RWPE1 (cell line): Measurements from ENCODE around the gene IFIT3.

Experiments
- CTCF ChIA-PET: fragments of 350-600 bp; sonication (Branson Sonifier 250); formaldehyde crosslinking; extraction: SDS; loops from one replicate; lab custom pipeline; 2021; lab: Yijun Ruan, JAX
- POLR2A ChIA-PET: fragments of 400-600 bp; formaldehyde crosslinking; extraction: SDS; loops from one replicate; lab custom pipeline; 2020; ENCODE audit warnings: antibody characterized with exemption; ENCODE audit not compliant: low non-redundant PET; lab: Yijun Ruan, JAX
- DNase-seq: peaks from one replicate; pipeline ENCODE4 v3.0.0; 2012; ENCODE audit warnings: low spot score
- H3K27ac ChIP-seq: fragments of 450-650 bp; 2 replicates; pipeline ENCODE4 v1.5.1; 2017
- CTCF ChIP-seq: fragments of 450-650 bp; conservative IDR thresholded peaks from 2 replicates; pipeline ENCODE4 v1.5.1; 2017; ENCODE audit warnings: low read depth, mild to moderate bottlenecking

The IFIT3 gene

GRCh38 chr10:89371079-89371478, 43.3 kb downstream of the IFIT3 start:
- TF ChIP-seq CTCF, result no peak
- no peak for DNase-seq
- no peak overlapping the region for H3K27ac ChIP-seq
- ChIA-PET CTCF (interaction anchor here (0.7 kb wide), 1 partner anchor 448 kb away, joined by 4 read pairs; no protein-coding TSS in a partner anchor), POLR2A (no interaction called here)

- CTCF ChIA-PET, result no interaction called here
- no peak for DNase-seq
- TF ChIP-seq CTCF, result no peak
- no peak overlapping the region for H3K27ac ChIP-seq
- POLR2A ChIA-PET, result interaction anchor here (0.6 kb wide), 1 partner anchor 110 kb away, joined by 3 read pairs; no protein-coding TSS in a partner anchor
Measured at GRCh38 chr10:89371987-89372386, 44.2 kb downstream of the IFIT3 start.

GRCh38 chr10:89373916-89374711, 46.3 kb downstream of the IFIT3 start:
- ChIA-PET CTCF (no interaction called here), POLR2A (no interaction called here)
- TF ChIP-seq CTCF, result no peak
- DNase-seq, result no peak
- H3K27ac ChIP-seq, result peak overlapping the region; percentile 70

- TF ChIP-seq CTCF, result no peak
- ChIA-PET CTCF (no interaction called here), POLR2A (no interaction called here)
- DNase-seq, result no peak
- H3K27ac ChIP-seq, result peak overlapping the region; percentile 70
Measured at GRCh38 chr10:89374713-89375141, 46.9 kb downstream of the IFIT3 start.

- TF ChIP-seq CTCF, result no peak
- CTCF ChIA-PET, result interaction anchor here (0.6 to 0.7 kb wide), 3 partner anchors 10 to 146 kb away, joined by 3 to 4 read pairs (median 3); no protein-coding TSS in a partner anchor
- H3K27ac ChIP-seq, result no peak within 1 kb of the TSS
- POLR2A ChIA-PET, result no interaction called here
- DNase-seq, result no peak
Measured at GRCh38 chr10:89377705-89378637, 50.2 kb downstream of the IFIT3 start, which contains the start of gene IFIT1B. Gene IFIT1B, plus strand, starts transcription at chr10:89378056. Its CDS starts 80 bp downstream, at chr10:89378136.

- POLR2A ChIA-PET, result no interaction called here
- no peak for TF ChIP-seq CTCF
- H3K27ac ChIP-seq, result no peak overlapping the region
- CTCF ChIA-PET, result no interaction called here
- no peak for DNase-seq
Measured at GRCh38 chr10:89379103-89379502, 51.3 kb downstream of the IFIT3 start.
